Measurements from ENCODE around the gene CNNM4.

CNNM4 gene

GRCh38 chr2:96825057-96825456 lies 64.4 kb downstream of the CNNM4 start:
- H3K27ac ChIP-seq: no peak overlapping the region

GRCh38 chr2:96826546-96827278 lies 66.0 kb downstream of the CNNM4 start:
- TF ChIP-seq CTCF (conservative IDR thresholded peaks at IDR 0.05) (no peak), ZFX (IDR thresholded peaks at IDR 0.05) (no peak)
- no peak overlapping the region for H3K27ac ChIP-seq

More at GRCh38 chr2:96825057-96825456, 64.4 kb downstream of the CNNM4 start:
- TF ChIP-seq ZFX (IDR thresholded peaks at IDR 0.05): no peak
- no peak for TF ChIP-seq CTCF (conservative IDR thresholded peaks at IDR 0.05)

GRCh38 chr2:96828436-96828835 lies 67.7 kb downstream of the CNNM4 start:
- H3K27ac ChIP-seq: no peak overlapping the region
- no peak for TF ChIP-seq CTCF (conservative IDR thresholded peaks at IDR 0.05)
- TF ChIP-seq ZFX (IDR thresholded peaks at IDR 0.05): no peak

- no peak for TF ChIP-seq ZFX (IDR thresholded peaks at IDR 0.05)
- TF ChIP-seq CTCF (conservative IDR thresholded peaks at IDR 0.05): no peak
Observed at GRCh38 chr2:96828874-96829273, 68.2 kb downstream of the CNNM4 start.

GRCh38 chr2:96830044-96830562 lies 69.4 kb downstream of the CNNM4 start:
- H3K27ac ChIP-seq: no peak overlapping the region
- TF ChIP-seq ZFX (IDR thresholded peaks at IDR 0.05): no peak
- no peak for TF ChIP-seq CTCF (conservative IDR thresholded peaks at IDR 0.05)

More at GRCh38 chr2:96828874-96829273, 68.2 kb downstream of the CNNM4 start:
- no peak overlapping the region for H3K27ac ChIP-seq

- no peak for TF ChIP-seq ZFX (IDR thresholded peaks at IDR 0.05)
- TF ChIP-seq CTCF (conservative IDR thresholded peaks at IDR 0.05): no peak
- H3K27ac ChIP-seq: no peak overlapping the region; the same call in 1 of the 2 replicates
Observed at GRCh38 chr2:96831679-96832078, 71.0 kb downstream of the CNNM4 start.

- TF ChIP-seq CTCF (conservative IDR thresholded peaks at IDR 0.05): no peak
- no peak for TF ChIP-seq ZFX (IDR thresholded peaks at IDR 0.05)
- peak overlapping the region; percentile 65 for H3K27ac ChIP-seq
Observed at GRCh38 chr2:96832408-96832753, 71.7 kb downstream of the CNNM4 start.
